IMR-90 (cell line): ENCODE data around the gene CYP2B6. TPM values are rescaled to one million over a fixed set of nuclear protein-coding genes. Genes with fewer than 3 reads are reported as not detected.

ENCODE experiments used
- ATAC-seq: fragments of 200-7000 bp; cut with Tn5 transposase; 2 replicates; pipeline ENCODE4 v1.9.1; 2020; ENCODE audit warnings: low read depth, mild to moderate bottlenecking, moderate library complexity
- BruUV-seq: library from RNA; stranded (reverse); fragments of 400-500 nt; replicated peaks from 2 replicates; lab custom pipeline; 2021; lab: Mats Ljungman, UMichigan
- CTCF ChIA-PET: fragments of 300-600 bp; formaldehyde crosslinking; extraction: SDS; loops from one replicate; lab custom pipeline; 2021; ENCODE audit warnings: antibody characterized with exemption; lab: Yijun Ruan, JAX
- POLR2A ChIA-PET: fragments of 300-600 bp; sonication (Branson Sonifier 250); formaldehyde crosslinking; loops from one replicate; lab custom pipeline; 2022; ENCODE audit warnings: antibody characterized with exemption; ENCODE audit not compliant: unreplicated experiment; lab: Charles Lee
- DNase-seq: peaks from one replicate; pipeline ENCODE4 v3.0.0; 2013
- H2AFZ ChIP-seq: replicated peaks from 2 replicates; pipeline ENCODE3; 2013; ENCODE audit warnings: low read length, mild to moderate bottlenecking; ENCODE audit not compliant: poor library complexity
- H2AK5ac ChIP-seq: 2 replicates; pipeline ENCODE4 v1.6.1; 2013; ENCODE audit warnings: low read depth, low read length, inconsistent platforms
- H2AK9ac ChIP-seq: replicated peaks from 2 replicates; pipeline ENCODE3; 2013; ENCODE audit warnings: mild to moderate bottlenecking, low read depth, low read length, moderate library complexity; ENCODE audit not compliant: poor library complexity
- H2BK120ac ChIP-seq: 2 replicates; pipeline ENCODE4 v1.6.1; 2013; ENCODE audit warnings: low read depth, low read length, inconsistent platforms
- H2BK15ac ChIP-seq: 3 replicates; pipeline ENCODE4 v1.6.1; 2013; ENCODE audit warnings: low read depth, low read length, inconsistent platforms
- H2BK20ac ChIP-seq: 2 replicates; pipeline ENCODE4 v1.6.1; 2013; ENCODE audit warnings: low read depth, mild to moderate bottlenecking, inconsistent platforms, low read length, moderate library complexity
- H2BK5ac ChIP-seq: 2 replicates; pipeline ENCODE4 v1.6.1; 2013; ENCODE audit warnings: mild to moderate bottlenecking, low read depth, low read length, inconsistent platforms; ENCODE audit not compliant: poor library complexity, severe bottlenecking
- H3K14ac ChIP-seq: replicated peaks from 2 replicates; pipeline ENCODE4 v1.6.1; 2013; ENCODE audit warnings: low read depth, low read length, inconsistent platforms
- H3K18ac ChIP-seq: 2 replicates; pipeline ENCODE4 v1.6.1; 2013; ENCODE audit warnings: low read depth, low read length, control low read depth
- H3K23ac ChIP-seq: 2 replicates; pipeline ENCODE4 v1.6.1; 2013; ENCODE audit warnings: low read depth, low read length, inconsistent platforms
- H3K27ac ChIP-seq: 2 replicates; pipeline ENCODE4 v1.5.1; 2013; ENCODE audit warnings: mild to moderate bottlenecking, control low read depth, low read length; ENCODE audit not compliant: insufficient read depth
- H3K27me3 ChIP-seq: 2 replicates; pipeline ENCODE4 v1.6.1; 2013; ENCODE audit warnings: low read length; ENCODE audit not compliant: control insufficient read depth, insufficient read depth
- H3K36me3 ChIP-seq: 2 replicates; pipeline ENCODE4 v1.6.1; 2013; ENCODE audit warnings: low read length, mixed read lengths; ENCODE audit not compliant: control insufficient read depth, insufficient read depth
- H3K4ac ChIP-seq: 2 replicates; pipeline ENCODE4 v1.6.1; 2013; ENCODE audit warnings: low read depth, low read length, inconsistent platforms
- H3K4me1 ChIP-seq: 2 replicates; pipeline ENCODE4 v1.6.1; 2013; ENCODE audit warnings: low read length, mixed read lengths; ENCODE audit not compliant: control insufficient read depth, insufficient read depth
- H3K4me2 ChIP-seq: 2 replicates; pipeline ENCODE4 v1.6.1; 2013; ENCODE audit warnings: low read depth, mild to moderate bottlenecking, control low read depth, low read length, moderate library complexity
- H3K4me3 ChIP-seq: 2 replicates; pipeline ENCODE4 v1.5.1; 2013; ENCODE audit warnings: low read depth, mild to moderate bottlenecking, control low read depth, low read length, moderate library complexity; ENCODE audit not compliant: insufficient read depth
- H3K56ac ChIP-seq: 2 replicates; pipeline ENCODE4 v1.6.1; 2013; ENCODE audit warnings: low read length, inconsistent platforms; ENCODE audit not compliant: insufficient read depth; ENCODE audit errors: extremely low read depth
- H3K79me1 ChIP-seq, 2 experiments: 2 replicates each; pipeline ENCODE4 v1.6.1; 2013; ENCODE audit warnings: low read length in 2 of 2, inconsistent platforms in 1 of 2, low read depth in 1 of 2
- H3K9ac ChIP-seq: 2 replicates; pipeline ENCODE4 v1.6.1; 2013; ENCODE audit warnings: low read depth, low read length, control low read depth
- H3K9me1 ChIP-seq: 2 replicates; pipeline ENCODE4 v1.6.1; 2013; ENCODE audit warnings: low read length, inconsistent platforms; ENCODE audit not compliant: insufficient read depth
- H3K9me3 ChIP-seq: 2 replicates; pipeline ENCODE4 v1.6.1; 2013; ENCODE audit warnings: low read length; ENCODE audit not compliant: control insufficient read depth, insufficient read depth
- H4K20me1 ChIP-seq: 2 replicates; pipeline ENCODE4 v1.6.1; 2013; ENCODE audit warnings: low read length, inconsistent platforms; ENCODE audit not compliant: insufficient read depth
- H4K5ac ChIP-seq: 2 replicates; pipeline ENCODE4 v1.6.1; 2013; ENCODE audit warnings: mild to moderate bottlenecking, low read depth, low read length, control low read depth
- H4K8ac ChIP-seq, 2 experiments: 2 replicates each; pipeline ENCODE4 v1.6.1; 2013; ENCODE audit warnings: low read depth in 2 of 2, low read length in 2 of 2, control low read depth in 1 of 2, inconsistent platforms in 1 of 2
- H4K91ac ChIP-seq: 2 replicates; pipeline ENCODE4 v1.6.1; 2013; ENCODE audit warnings: low read depth, low read length, inconsistent platforms; ENCODE audit not compliant: insufficient read depth
- BHLHE40 ChIP-seq: fragments of 150-350 bp; IDR thresholded peaks from 2 replicates; pipeline ENCODE4 v1.6.1; 2016; ENCODE audit warnings: mild to moderate bottlenecking, low read depth, low read length
- CEBPB ChIP-seq: IDR thresholded peaks from 2 replicates; pipeline ENCODE4 v1.6.1; 2012; ENCODE audit warnings: low read depth, low read length, improper control_type of control experiment
- CHD1 ChIP-seq: IDR thresholded peaks from 2 replicates; pipeline ENCODE4 v1.6.1; 2012; ENCODE audit warnings: low read depth, low read length, improper control_type of control experiment
- CTCF ChIP-seq: conservative IDR thresholded peaks from 2 replicates; pipeline ENCODE4 v1.5.1; 2012; ENCODE audit warnings: mild to moderate bottlenecking, low read depth, low read length, improper control_type of control experiment
- ELK1 ChIP-seq: fragments of 150-350 bp; IDR thresholded peaks from 2 replicates; pipeline ENCODE4 v1.6.1; 2016; ENCODE audit warnings: low read depth, mild to moderate bottlenecking, low read length, moderate library complexity, borderline replicate concordance
- FOS ChIP-seq: fragments of 150-350 bp; IDR thresholded peaks from 2 replicates; pipeline ENCODE4 v1.6.1; 2016; ENCODE audit warnings: low read depth, low read length
- MAFK ChIP-seq: IDR thresholded peaks from 2 replicates; pipeline ENCODE4 v1.6.1; 2012; ENCODE audit warnings: low read depth, low read length, improper control_type of control experiment
- MAZ ChIP-seq: IDR thresholded peaks from 2 replicates; pipeline ENCODE4 v1.6.1; 2012; ENCODE audit warnings: low read depth, mild to moderate bottlenecking, low read length, improper control_type of control experiment, moderate library complexity, borderline replicate concordance
- MXI1 ChIP-seq: IDR thresholded peaks from 2 replicates; pipeline ENCODE4 v1.6.1; 2012; ENCODE audit warnings: low read depth, mild to moderate bottlenecking, low read length, moderate library complexity, borderline replicate concordance
- NFE2L2 ChIP-seq: fragments of 150-350 bp; IDR thresholded peaks from 2 replicates; pipeline ENCODE4 v1.6.1; 2016; ENCODE audit warnings: low read depth, mild to moderate bottlenecking, low read length
- POLR2A ChIP-seq: IDR thresholded peaks from 2 replicates; pipeline ENCODE4 v1.6.1; 2012; ENCODE audit warnings: mild to moderate bottlenecking, low read depth, low read length
- RAD21 ChIP-seq: IDR thresholded peaks from 2 replicates; pipeline ENCODE4 v1.6.1; 2012; ENCODE audit warnings: low read length, improper control_type of control experiment
- RCOR1 ChIP-seq: IDR thresholded peaks from 2 replicates; pipeline ENCODE4 v1.6.1; 2012; ENCODE audit warnings: mild to moderate bottlenecking, low read length, improper control_type of control experiment; ENCODE audit not compliant: insufficient replicate concordance
- RFX5 ChIP-seq: IDR thresholded peaks from 2 replicates; pipeline ENCODE4 v1.8.0; 2012; ENCODE audit warnings: low read depth, mild to moderate bottlenecking, low read length, moderate library complexity
- SMC3 ChIP-seq: fragments of 150-350 bp; IDR thresholded peaks from 2 replicates; pipeline ENCODE4 v1.6.1; 2016; ENCODE audit warnings: low read depth, mild to moderate bottlenecking, antibody characterized with exemption, low read length, moderate library complexity
- USF2 ChIP-seq: fragments of 150-350 bp; IDR thresholded peaks from 2 replicates; pipeline ENCODE4 v1.6.1; 2017; ENCODE audit warnings: mild to moderate bottlenecking, antibody characterized with exemption, low read length, low read depth
- WGBS, 2 experiments: methylation state at CpG; one replicate each; pipeline versions ENCODE4 v1.1.5 to v1.1.7; 2013; ENCODE audit warnings: missing lambda C conversion rate in 2 of 2; ENCODE audit not compliant: insufficient read length in 1 of 2; ENCODE audit errors: extremely low coverage in 2 of 2; 5-methylcytosine and 5-hydroxymethylcytosine counted together
- dilution Hi-C: fragments of 300-500 bp; cut with HindIII; formaldehyde crosslinking; loops from one replicate; pipeline ENCODE4 v1.14.3; 2018; ENCODE audit warnings: low sequenced_read_pairs; ENCODE audit not compliant: unreplicated experiment
- in situ Hi-C: fragments of 300-500 bp; cut with MboI; formaldehyde crosslinking; loops from 3 replicates; pipeline ENCODE4 v1.14.3; 2019; ENCODE audit warnings: low sequenced_read_pairs, inconsistent platforms, mixed read lengths
- intact Hi-C: fragments of 100-400 bp; cut with micrococcal nuclease; formaldehyde crosslinking; loops from 2 replicates; pipeline ENCODE4 v1.10.0; 2022
- polyA plus RNA-seq, 3 experiments: library from polyadenylated mRNA; depleted of rRNA; stranded (reverse); fragments of >200 nt; gene quantifications; 2 replicates each; pipeline ENCODE4 v1.2.3, GENCODE V29; 2012; ENCODE audit warnings: low replicate concordance in 1 of 3
- total RNA-seq: library from RNA; depleted of rRNA; stranded (reverse); fragments of >200 nt; gene quantifications from 2 replicates; pipeline ENCODE4 v1.2.3, GENCODE V29; 2012

The CYP2B6 gene
- total and polyA plus RNA-seq, 2 of the 4 experiments (the other 2 are of a cell fraction): not detected

- H3K9me1 ChIP-seq: no peaks in the 10 kb centered on the region
- H4K5ac ChIP-seq: no peak overlapping the region
- no peak overlapping the region for H2BK5ac ChIP-seq
- no peak overlapping the region for H2BK15ac ChIP-seq
- no peak overlapping the region for H2AFZ ChIP-seq
- H3K4me1 ChIP-seq: no peaks in the 10 kb centered on the region
- no peak overlapping the region for H2AK5ac ChIP-seq
- H2AK9ac ChIP-seq: no peak overlapping the region
- BruUV-seq: no TSS peak
- no peak overlapping the region for H3K4me3 ChIP-seq
- H3K56ac ChIP-seq: no peak overlapping the region
- H4K20me1 ChIP-seq: no peaks in the 10 kb centered on the region
- POLR2A ChIA-PET: no interaction called here
- no peak overlapping the region for H3K14ac ChIP-seq
- no peak overlapping the region for H2BK20ac ChIP-seq
- intact Hi-C loops: no loop called here
- H3K27me3 ChIP-seq: peaks cover 3% of the 10 kb centered on the region; the same call in 1 of the 2 replicates
- H3K27ac ChIP-seq: no peak overlapping the region
- in situ Hi-C loops: no loop called here
- H3K4ac ChIP-seq: no peak overlapping the region
- H3K23ac ChIP-seq: no peak overlapping the region
- no peak for ATAC-seq
- dilution Hi-C loops: no loop called here
- H3K9ac ChIP-seq: no peak overlapping the region
- H3K9me3 ChIP-seq: no peaks in the 10 kb centered on the region
- H3K18ac ChIP-seq: no peak overlapping the region
- no peak for DNase-seq
- H3K36me3 ChIP-seq: no peaks in the 10 kb centered on the region
- CTCF ChIA-PET: no interaction called here
- H3K79me1 ChIP-seq: no peaks in the 10 kb centered on the region
- TF ChIP-seq FOS: no peak
- no peak for TF ChIP-seq CEBPB
- TF ChIP-seq BHLHE40: no peak
- TF ChIP-seq MAFK: no peak
- no peak for TF ChIP-seq CTCF
- no peak for TF ChIP-seq RFX5
- no peak for TF ChIP-seq USF2
- TF ChIP-seq MXI1: no peak
- no peak for TF ChIP-seq CHD1
- TF ChIP-seq POLR2A: no peak
- TF ChIP-seq SMC3: no peak
- TF ChIP-seq RCOR1: no peak
- no peak for TF ChIP-seq MAZ
- no peak for TF ChIP-seq NFE2L2
- TF ChIP-seq ELK1: no peak
- no peak for TF ChIP-seq RAD21
- H3K4me2 ChIP-seq: no peak overlapping the region
- H4K8ac ChIP-seq: no peak overlapping the region
- H2BK120ac ChIP-seq: no peak overlapping the region
- 55% methylated on average over 2 of the region's 11 CpGs; no CpG with 5 or more reads in 1 of the 2 experiments for WGBS, 2 experiments
- H4K91ac ChIP-seq: no peak overlapping the region
These were observed 18.7 kb downstream of the CYP2B6 start for GRCh38 chr19:41009700-41010235.
